ENCODE results near the gene PHC2.
A peak's percentile ranks its signal among the peaks of the same experiment; 100 is the strongest.

PHC2 gene, protein sequence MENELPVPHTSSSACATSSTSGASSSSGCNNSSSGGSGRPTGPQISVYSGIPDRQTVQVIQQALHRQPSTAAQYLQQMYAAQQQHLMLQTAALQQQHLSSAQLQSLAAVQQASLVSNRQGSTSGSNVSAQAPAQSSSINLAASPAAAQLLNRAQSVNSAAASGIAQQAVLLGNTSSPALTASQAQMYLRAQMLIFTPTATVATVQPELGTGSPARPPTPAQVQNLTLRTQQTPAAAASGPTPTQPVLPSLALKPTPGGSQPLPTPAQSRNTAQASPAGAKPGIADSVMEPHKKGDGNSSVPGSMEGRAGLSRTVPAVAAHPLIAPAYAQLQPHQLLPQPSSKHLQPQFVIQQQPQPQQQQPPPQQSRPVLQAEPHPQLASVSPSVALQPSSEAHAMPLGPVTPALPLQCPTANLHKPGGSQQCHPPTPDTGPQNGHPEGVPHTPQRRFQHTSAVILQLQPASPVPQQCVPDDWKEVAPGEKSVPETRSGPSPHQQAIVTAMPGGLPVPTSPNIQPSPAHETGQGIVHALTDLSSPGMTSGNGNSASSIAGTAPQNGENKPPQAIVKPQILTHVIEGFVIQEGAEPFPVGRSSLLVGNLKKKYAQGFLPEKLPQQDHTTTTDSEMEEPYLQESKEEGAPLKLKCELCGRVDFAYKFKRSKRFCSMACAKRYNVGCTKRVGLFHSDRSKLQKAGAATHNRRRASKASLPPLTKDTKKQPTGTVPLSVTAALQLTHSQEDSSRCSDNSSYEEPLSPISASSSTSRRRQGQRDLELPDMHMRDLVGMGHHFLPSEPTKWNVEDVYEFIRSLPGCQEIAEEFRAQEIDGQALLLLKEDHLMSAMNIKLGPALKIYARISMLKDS

DNA sequence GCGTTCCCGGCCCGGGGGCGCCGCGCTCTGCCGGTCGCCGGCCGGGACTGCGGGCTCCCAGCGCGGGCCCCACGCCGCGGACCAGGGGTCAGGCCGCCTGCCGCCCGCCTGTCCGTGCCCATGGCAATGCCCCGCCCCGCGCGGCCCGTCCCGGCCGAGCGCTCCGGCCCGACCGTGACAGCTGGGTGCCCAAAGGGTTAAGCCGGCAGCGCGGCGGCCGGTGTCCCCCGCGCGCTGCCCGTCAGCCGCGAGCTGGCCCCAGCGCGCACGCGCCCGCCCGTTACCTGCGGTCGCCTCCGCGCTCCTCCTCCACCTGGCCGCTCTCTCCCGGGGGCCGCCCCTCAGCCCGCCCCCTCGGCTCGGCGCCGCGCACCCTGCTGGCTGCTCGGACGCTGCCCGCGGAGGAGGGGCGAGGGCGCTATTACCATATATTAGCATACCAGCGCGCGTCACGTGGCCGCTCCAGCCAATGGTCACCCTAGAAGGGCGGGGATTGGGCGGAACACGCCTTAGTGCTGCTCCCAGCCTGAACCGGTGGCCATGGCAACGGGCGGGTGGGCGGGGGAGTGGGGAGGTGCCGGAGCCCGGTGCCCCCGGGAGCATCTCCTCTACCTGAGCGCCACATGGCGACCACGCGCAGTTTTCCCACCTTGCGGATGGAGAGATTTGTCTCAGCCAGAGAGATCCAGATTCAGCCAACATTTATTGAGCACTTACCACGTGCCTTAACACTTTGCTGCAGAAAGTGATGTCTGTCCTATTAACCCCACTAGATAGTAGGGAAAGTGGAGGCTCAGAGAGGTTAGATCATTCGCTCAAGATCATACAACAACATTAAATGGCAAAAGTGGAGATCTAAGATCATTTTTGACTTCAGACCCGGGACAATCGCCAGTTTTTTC lies at the start of gene PHC2:
Gene PHC2, minus strand, starts transcription at position 404 of the 902 bp plus-strand sequence. CDS start 55,556 bp downstream, outside the sequence.
- DNase-seq (ENCODE audit: low spot score) = peak; percentile 97

DNA sequence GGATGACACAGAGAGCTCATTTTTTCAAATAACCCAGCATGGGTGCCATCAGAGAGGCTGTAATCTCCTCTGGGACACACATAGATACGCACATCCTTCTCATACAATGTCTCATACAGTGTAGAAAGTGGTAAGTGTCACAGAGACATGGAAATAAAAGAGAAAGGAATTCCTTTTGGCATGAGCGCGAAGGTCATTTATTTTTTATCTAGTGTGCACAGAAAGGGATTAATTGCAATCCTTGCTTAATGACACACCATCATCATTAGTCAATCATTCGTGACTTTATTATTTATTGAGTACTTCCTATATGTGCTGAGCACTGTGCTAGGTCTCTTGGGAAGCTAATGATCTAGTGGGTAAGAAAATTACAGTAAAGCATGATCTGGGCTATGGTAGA lies 46.6 kb upstream of the PHC2 start:
- no peak for DNase-seq (ENCODE audit: low spot score)

DNA sequence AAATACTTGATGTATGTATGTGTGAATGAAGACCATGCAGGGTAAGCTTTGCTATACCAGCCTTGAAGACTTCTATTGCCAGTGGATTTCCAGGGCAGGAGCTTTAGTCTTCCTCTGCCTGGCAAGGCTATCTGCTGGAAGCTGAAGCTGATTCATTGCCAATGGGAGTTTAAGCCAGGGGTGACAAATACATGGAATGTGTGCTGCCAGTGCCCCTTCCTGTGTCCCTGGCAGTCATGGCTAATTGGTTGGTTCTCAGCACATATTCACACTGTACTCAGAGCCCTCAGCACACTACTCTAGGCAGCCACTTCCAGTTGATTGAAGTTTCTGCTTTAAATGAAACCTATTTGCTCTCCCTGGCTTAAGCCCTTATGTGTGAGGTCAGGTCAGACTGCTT lies 43.0 kb upstream of the PHC2 start:
- DNase-seq (ENCODE audit: low spot score) = no peak

DNA sequence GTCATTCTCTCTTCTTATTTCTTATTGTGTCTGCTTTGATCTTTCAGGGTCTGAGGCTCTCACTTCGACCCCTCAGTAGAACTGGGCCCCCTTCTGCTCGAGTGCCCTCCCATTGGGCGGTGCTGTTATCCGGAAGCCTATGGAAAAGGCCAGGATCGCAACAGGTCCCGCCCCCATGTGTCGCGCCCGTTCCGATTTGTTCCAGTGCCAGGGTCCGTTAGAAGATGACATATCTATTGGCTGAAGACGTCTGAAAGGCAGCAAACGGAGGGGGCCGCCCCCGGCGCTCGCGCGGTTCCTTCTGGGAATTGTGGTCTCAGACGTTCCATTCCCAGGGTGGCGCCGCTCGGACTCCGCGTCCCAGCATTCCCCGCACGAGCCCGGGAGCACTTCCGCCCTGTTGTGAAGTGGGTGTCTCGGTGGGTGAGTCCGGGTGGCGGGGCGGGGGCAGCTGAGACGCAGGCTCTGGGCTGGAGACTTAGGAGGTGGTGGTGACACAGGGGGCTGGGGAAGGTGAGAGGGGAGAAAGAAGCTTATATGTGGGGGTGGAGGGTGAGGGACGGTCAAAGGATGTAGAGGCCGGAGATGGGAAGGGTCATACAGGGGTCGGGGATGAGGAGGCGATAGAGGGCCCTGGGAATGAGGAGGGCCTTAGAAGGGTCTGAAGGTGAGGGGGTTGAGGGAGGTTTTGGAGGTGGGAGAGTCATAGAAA lies 41.5 kb upstream of the PHC2 start, which contains the start of gene ZSCAN20:
Gene ZSCAN20, plus strand, starts transcription at position 377 of the 712 bp plus-strand sequence. CDS start 6,644 bp downstream, outside the sequence.
- DNase-seq (ENCODE audit: low spot score) = peak; percentile 98

DNA sequence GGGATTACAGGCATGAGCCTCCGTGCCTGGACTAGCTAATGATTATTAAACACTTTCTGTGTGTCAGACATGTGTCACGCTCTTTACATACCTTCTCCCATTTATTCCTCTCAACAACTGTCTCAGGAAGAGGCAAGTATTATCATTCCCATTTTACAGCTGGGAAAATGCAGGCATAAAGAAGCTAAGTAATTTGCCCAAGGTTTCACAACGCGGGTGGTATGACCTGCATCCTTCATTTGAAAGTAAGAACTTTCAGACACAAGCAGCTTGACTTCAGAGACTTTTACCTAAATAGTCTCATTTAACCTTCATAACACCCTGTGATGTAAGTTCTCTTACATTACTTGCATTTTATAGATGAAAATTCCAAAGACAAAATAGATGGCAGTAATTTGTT lies 40.5 kb upstream of the PHC2 start:
- no peak for DNase-seq (ENCODE audit: low spot score)

DNA sequence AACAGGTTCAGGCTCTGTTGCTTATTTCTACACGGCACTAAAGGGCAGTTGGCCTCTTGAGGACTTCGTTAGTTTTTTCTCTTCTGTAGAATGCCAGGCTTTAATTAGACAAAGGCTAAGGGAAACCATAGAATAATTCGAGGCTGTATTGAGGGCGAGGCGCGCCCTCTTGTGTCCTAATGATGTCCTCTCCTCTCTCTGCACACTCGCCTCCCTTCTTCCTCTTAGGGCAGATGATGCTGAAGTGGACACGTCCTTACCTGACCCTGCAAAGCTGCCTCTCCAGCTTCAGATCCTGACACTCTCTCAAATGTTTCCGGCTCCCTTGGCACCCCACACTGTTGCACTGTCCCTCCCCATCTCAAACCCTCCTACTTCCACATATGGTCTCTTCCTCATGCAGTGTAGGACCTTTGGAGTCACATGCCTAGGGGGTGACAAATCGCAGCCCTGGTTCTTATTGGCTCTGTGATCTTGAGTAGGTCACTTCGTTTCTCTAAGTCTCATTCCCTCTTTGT lies 39.7 kb upstream of the PHC2 start:
- DNase-seq (ENCODE audit: low spot score) = peak; percentile 82

DNA sequence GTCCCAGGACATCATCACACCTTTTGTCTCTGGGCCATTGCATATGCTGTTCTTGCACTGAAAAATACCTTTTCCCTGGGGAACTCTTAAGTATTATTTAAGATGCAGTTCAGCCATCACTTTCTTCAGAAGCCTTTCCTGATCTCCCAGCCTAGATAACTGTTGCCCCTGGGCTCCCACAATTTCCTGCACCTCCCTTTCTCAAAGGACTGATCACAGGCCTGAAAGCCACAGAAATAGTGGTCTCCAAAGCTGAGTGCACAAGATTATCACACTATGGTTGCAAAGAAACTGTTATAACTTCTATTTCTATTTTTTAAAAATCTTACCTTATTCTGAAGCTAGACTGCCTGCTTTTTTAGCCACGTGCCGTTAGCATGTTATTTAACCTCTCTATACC lies 38.8 kb upstream of the PHC2 start:
- no peak for DNase-seq (ENCODE audit: low spot score)

DNA sequence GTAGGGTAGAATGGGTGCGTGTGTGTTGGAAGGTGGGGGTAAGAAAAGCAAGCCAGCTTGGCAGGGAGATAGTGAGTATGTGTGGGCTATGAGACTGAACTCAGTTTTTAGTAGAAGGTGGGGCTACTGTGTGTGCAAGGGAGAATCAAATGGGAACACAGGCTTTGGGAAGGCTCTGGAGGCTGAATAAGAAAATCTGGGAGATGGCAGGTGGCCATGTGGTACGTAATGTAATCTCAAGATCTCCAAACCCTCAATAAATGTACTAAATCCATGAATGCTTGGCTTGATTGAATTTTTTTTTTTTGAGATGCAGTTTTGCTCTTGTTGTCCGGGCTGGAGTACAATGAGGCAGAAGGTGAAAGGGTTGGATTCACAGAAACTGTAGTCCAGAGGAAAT lies 38.1 kb upstream of the PHC2 start:
- DNase-seq (ENCODE audit: low spot score) = no peak

DNA sequence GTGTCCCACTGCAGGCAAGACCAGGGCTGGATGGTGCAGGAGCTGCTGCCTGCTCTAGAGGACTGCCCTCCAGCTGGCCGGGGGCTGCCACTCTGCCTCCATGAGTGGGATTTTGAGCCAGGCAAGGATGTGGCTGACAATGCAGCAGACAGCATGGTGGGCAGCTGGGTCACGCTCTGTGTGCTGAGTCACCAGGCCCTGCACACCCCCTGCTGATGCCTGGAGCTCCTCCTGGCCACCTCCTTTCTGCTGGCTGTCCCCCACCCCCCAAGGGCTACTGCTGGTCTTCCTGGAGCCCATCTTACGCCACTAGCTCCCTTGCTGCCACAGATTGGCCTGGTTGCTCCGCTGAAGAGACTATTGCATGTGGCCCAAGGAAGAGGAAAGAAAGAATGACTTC lies 37.6 kb upstream of the PHC2 start:
- no peak for DNase-seq (ENCODE audit: low spot score)

DNA sequence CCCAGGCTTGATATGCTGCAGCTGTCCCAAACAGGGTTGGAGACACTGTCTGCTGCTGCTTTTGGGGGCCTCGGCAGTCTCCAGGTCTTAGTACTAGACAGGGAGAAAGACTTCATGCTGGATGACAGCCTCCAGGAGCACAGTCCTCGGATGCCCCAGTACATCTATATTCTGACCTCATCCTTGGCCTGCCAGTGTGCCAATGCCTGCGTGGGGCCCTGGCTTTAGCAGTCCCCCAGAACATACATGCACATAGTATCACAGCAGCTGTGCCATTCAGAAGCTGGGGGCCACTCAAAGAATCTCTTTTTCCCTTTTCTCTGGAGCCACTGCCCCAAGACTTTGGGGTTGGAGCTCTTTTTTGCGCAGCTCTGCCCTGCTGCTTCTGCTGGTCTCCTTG lies 37.1 kb upstream of the PHC2 start:
- no peak for DNase-seq (ENCODE audit: low spot score)

DNA sequence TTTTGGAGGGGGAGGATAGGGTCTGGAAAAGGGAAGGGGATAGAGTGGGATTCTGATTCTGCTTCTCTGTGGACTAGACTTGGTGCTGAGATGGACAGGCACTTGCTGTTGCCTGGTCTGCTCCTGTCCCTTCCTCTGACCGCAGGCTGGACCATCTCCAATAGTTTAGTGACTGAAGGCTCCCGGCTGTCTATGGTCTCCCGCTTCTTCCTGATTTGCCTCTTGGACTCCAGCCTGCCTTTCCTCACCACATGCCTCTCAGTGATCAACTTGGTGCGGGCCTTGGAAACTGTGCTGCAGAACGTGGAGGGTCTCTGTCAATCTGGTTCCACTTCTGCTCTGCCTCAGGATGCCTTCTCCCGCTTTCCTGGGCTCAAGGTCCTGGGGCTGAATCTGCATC lies 35.3 kb upstream of the PHC2 start:
- no peak for DNase-seq (ENCODE audit: low spot score)

DNA sequence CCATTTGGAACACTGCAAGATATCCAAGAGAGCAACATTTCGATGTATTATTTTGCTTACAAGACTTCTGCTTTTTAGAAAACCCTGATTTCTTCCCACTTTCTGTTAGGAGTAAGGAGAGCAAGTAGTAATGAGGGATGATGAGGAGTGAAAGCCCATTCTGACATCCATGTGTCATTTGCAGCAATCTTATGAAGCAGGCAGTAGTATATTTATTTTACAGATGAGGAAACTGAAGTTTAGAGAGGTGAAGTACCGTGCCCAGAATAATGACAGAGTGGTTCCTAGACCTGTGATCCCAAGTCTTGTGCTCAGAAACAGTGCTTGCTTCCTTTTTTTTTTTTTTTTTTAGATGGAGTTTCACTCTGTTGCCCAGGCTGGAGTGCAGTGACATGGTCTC lies 34.4 kb upstream of the PHC2 start:
- DNase-seq (ENCODE audit: low spot score) = no peak

DNA sequence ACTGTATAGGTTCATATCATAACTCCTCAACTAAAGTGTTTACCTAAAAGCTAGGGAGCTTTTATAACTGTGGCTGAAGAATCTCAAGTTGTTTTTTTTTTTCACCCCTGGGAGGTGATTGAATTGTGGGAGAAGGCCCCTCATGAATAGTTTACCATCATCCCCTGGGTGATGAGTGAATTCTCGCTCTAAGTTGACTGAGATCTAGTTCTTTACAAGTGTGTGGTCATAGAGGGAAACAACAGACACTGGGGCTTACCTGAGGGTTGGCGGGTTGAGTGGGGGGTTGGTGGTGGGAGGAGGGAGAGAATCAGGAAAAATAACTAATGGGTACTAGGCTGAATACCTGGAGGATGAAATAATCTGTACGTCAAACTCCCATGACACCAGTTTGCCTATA lies 33.7 kb upstream of the PHC2 start:
- no peak for DNase-seq (ENCODE audit: low spot score)

DNA sequence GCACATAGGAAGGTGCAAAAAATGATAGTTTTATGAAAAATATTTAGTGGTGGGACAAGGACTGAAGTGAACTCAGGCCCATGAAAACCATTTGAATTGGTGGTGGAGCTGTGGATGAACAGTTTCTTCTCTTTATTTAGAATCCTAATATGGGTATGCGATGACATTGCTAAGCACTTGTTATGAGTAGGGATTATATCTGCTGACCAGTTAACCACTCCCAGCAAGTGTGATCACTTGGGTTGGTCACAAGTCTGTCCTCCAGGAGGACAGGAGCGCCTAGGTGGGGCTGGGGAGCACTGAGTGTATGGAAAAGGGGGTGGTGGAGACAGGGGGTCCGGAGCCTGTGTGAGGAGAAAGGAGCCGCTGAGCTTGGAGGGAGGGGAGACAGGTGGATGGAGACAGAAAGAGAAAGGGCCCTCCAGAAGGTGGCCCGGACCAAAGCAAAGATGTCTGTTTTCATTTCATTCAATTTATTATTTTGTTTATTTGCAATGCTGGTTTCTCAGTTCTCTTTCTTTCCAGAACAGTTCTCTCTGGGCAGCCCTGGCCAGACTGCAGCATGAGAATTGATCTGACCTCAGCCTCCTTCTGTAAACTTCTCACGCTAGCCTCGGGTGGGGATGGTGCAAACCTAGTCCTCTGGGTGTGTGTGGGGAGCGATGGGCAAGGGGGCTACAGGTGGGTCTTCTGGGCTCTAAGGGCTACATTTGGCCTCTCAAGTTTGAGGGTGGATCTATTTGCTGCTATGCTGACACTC lies 31.7 kb upstream of the PHC2 start:
- no peak for DNase-seq (ENCODE audit: low spot score)

DNA sequence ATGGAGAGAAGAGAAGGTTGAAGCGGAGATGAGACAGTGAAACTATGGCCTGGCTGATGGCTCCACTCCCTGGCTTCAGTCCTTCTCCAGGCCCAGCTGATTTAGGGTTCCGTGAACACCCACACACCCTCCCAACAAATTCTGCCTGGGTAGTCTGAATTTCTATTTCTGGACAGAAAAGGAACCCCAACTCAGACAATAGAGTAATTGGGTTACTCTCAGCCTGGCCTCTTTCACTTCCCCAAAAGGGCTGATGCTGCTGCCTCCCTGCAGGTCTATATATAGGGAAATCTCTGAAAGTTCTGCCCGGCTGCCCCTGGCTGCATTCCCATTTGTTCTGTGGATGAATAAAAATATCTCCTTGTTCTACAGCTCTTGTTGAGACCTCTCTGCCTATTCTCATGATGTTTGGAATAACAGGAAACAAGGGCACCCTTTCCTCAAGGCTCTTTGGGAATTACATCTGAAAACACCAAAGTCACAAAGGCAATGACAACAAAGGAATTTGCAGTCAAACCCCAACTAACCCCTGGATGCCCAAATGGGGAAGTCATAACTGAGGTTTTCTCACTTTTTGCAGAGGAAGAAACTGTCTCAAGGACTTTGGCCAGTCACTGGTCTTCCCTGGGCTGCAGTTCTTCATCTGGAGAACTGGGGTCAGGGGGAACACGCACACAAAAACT lies 30.2 kb upstream of the PHC2 start:
- no peak for DNase-seq (ENCODE audit: low spot score)

DNA sequence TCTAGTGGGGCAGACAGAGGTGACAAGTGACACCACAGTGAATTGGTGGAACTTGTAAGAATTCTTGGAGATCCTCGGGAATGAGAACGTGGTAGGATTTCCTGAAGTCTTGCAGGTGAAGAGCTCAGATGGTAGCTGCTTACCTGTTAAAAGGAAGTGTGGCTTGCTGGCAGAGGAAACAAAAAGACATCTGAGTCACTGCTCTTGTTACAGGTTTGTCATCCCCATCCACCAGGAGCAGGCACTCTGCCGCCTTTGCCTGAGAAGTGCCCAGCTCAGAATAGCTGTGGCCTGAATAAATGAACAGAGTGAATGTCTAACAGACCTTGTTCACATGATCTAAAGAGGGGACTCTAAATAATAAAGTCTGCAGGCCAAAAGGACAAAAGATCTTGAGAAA lies 29.2 kb upstream of the PHC2 start:
- no peak for DNase-seq (ENCODE audit: low spot score)

DNA sequence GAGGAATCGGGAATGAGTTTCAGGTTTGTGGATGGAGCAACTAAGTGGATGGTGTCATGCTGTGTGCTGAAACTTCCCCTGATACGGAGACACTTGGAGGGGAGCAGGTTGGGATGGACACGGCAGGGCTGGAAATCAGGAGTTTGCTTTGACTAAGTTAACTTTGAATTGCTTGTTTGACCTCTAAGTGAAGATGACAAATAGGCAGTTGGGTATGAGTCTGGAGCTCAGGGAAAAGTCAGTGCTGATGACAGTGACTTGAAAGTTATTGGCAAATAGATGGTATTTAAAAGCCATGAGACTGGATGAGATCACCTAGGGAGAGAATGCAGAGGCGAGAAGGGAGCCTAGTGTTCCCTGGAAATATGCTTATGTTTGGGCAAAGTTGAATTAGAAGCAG lies 28.8 kb upstream of the PHC2 start:
- DNase-seq (ENCODE audit: low spot score) = no peak

DNA sequence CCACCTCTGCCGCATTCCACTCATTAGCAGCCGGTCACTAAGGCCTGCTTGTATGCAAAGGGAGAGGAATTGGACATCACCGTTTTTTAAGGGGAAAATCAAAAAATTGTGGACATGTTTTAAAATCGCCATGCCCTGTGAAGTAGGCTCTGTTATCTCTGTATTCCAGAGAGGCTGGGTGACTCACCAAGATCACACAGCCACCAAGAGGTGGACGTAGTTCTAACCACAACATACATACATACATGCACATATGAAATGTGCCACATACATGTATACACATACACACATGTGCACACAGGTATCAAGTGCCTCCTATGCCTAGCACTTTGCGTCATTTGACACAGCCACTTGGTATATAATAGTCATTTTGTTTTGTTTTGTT lies 25.6 kb upstream of the PHC2 start:
- no peak for DNase-seq (ENCODE audit: low spot score)

DNA sequence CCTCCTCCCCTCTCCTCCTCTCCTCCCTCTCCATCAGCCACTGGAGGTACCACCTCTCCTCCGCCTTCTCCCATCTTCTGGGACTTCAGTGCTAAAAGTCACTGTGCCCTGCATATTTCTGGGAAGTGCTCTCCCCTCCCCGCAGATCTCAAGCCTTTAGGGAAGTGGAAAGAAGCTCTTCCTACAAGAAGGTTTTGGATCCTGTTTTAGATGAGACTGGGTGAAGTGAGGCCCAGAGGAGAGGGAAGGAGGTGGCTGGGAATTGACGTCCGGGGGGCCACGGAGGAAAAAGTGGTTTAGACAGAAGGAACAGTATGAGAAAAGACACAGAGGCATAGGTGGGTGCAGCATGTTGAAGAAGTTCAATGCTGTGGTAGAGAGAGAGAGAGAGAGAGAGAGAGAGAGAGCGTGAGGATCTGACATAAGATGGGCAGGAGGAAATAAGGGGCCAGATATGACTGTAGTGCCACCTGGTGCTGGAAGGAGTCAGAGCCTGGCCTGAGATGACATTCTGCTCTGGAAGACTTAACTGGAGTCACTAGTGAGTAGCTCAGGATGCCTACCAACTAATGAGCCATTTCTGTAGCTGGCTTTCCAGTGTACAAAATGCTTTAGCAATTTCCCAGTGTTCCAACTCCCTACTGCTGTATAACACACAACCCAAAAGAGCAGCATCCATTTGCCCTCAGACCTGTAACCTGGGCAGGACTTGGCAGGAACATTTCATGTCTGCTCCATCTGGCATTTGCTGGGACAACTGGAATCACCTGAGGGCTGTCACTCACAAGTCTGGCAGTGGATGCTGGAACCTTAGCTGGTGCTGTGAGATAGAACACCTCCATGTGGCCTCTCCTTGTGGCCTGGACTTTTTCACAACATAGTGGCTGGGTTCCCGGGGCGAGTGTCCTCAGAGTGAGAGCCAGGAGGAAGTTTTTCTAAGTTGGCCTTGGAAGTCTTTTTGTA lies 24.9 kb upstream of the PHC2 start:
- DNase-seq (ENCODE audit: low spot score) = peak; percentile 82

Data from SW480 (cell line).